ENCODE data around the gene CRYGB.

DNA sequence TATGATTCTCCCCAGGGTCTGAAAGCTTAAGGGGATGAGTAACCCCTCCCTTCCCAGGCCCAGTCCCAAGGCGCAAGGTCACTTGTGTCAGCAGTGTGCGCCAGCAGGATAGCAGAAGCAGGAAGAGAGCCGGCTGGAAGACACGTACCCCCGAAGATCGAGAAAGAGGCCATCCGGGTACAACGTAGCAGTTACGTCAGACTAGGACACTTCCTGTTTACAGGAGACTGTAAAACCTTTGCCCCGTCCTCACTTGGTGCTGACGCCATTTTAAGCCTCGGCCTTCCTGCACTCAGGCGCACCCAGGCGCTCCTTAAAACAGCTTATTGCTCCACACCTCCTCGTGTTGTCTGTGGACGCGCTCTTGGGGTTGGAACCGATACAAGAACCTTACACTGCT is 6.5 kb downstream of the CRYGB start:
- TF ChIP-seq, protein P1, sequence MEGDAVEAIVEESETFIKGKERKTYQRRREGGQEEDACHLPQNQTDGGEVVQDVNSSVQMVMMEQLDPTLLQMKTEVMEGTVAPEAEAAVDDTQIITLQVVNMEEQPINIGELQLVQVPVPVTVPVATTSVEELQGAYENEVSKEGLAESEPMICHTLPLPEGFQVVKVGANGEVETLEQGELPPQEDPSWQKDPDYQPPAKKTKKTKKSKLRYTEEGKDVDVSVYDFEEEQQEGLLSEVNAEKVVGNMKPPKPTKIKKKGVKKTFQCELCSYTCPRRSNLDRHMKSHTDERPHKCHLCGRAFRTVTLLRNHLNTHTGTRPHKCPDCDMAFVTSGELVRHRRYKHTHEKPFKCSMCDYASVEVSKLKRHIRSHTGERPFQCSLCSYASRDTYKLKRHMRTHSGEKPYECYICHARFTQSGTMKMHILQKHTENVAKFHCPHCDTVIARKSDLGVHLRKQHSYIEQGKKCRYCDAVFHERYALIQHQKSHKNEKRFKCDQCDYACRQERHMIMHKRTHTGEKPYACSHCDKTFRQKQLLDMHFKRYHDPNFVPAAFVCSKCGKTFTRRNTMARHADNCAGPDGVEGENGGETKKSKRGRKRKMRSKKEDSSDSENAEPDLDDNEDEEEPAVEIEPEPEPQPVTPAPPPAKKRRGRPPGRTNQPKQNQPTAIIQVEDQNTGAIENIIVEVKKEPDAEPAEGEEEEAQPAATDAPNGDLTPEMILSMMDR (IDR thresholded peaks at IDR 0.05) = no peak
- TF ChIP-seq POLR2A (IDR thresholded peaks at IDR 0.05) = no peak

Measured in Peyer's patch (tissue), 4 donors.